AG08396 (cell line): Measurements from ENCODE around the gene MDP1.
"Not testable (repeated sequence)": the region's sequence is repeated elsewhere in the genome, so short reads cannot be mapped to it uniquely, and the experiment has no call there.

Experiments
- DNase-seq: peaks from one replicate; pipeline ENCODE4 v3.0.0; 2012; ENCODE audit warnings: low spot score, mixed read lengths

The MDP1 gene

GRCh38 chr14:24231263-24232120, 15.6 kb upstream of the MDP1 start:
- DNase-seq = peak; percentile 41

- DNase-seq = no peak
Measured at GRCh38 chr14:24228902-24229301, 13.0 kb upstream of the MDP1 start.

- no peak for DNase-seq
Measured at GRCh38 chr14:24226473-24226872, 10.6 kb upstream of the MDP1 start.

GRCh38 chr14:24224618-24225071, 8.8 kb upstream of the MDP1 start:
- DNase-seq = no peak

- DNase-seq = not testable (repeated sequence)
Measured at GRCh38 chr14:24222987-24223386, 7.1 kb upstream of the MDP1 start.

DNA sequence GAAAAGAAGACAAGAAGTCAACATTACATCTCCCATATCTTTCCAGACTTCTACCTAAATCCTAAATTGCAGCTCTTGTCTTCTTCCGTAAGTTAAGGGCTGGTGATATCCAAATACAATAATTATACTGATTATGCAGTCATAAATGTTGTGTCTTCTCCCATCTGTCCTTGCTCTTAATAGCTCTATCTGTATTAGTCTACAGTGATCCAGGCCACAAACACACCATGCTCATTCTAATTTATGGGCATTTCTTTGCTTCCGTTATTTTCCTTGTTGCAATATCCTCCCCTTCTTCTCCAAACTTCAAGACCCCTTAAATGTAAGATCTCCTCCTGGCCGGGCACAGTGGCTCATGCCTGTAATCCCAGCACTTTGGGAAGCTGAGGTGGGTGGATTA, 3.7 kb upstream of the MDP1 start:
- no peak for DNase-seq

DNA sequence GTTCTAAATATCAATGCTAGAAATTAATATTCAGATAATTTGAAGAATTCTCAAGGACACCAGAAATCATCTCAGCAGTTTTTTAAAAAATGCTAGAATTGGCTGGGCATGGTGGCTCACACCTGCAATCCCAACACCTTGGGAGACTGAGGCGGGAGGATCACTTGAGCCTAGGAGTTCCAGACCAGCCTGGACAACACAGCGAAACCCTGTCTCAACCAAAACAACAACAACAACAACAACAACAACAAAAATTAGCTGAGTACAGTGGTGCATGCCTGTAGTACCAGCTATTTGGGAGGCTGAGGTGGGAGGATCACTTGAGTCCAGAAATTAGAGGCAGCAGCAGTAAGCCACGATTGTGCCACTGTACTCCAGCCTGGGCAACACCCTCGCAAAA, 3.2 kb upstream of the MDP1 start:
- DNase-seq = no peak

- DNase-seq = not testable (repeated sequence)
Measured at GRCh38 chr14:24216876-24217275, 1.0 kb upstream of the MDP1 start.

DNA sequence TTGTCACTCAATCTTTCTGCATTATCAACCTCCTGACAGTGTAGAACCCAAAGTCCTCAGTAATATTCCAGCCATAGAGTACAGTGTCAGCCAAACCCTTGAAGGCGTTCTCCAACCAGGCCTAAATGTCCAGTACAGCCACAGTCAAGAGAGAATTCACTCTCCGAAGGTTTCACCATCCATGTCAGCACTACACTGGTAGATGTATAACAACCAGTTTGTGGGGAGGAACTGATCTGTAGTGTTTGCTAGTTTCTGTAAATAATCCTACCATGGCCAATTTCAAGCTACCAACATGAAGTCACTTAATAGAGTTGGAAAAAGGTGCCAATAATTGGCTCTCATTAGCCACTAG, 456 bp upstream of the MDP1 start:
- DNase-seq = no peak

DNA sequence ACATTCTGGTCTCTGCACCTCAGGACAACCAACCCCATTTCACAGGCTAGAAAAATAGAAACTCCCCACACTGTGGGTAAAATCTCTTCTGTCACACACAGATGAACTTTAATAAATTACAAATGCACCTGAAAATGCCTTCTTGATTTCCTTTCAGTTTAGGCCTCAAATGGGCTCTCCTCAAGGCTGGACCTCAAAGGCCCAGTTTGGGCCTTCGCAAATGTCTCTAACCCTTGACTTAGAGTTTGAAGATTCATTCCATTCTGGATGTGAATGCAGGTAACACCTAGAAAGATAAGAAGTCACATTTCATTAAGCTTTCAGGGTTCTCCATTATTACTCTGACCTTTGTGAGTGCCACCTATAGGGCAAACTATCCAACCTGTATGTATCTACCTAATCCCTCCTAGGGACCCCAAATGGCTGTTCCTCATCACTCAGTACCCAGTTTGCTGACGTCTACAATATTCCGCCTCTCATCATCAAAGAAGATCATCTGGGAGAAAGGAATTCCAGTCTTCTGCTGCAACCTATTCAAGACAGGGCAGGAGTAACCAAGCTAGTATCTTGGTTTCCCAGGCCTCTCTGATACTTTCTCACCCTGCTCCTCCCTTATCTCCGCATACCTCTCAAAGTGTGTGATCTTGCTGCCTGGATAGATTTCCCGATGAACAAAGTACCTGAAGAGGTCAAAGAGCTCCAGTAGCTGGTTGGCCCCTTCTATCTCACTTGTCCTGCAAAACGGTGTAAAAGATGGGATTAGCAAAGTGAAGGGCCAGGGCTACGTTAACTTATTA, 1.8 kb downstream of the MDP1 start:
- DNase-seq = no peak

GRCh38 chr14:24212924-24213865, 2.7 kb downstream of the MDP1 start, which contains the start of gene CHMP4A:
Gene CHMP4A, minus strand, starts transcription at chr14:24213488. Its CDS starts 49 bp downstream, at chr14:24213439.
- peak; percentile 96 for DNase-seq

GRCh38 chr14:24211311-24211710, 4.6 kb downstream of the MDP1 start:
- no peak for DNase-seq

DNA sequence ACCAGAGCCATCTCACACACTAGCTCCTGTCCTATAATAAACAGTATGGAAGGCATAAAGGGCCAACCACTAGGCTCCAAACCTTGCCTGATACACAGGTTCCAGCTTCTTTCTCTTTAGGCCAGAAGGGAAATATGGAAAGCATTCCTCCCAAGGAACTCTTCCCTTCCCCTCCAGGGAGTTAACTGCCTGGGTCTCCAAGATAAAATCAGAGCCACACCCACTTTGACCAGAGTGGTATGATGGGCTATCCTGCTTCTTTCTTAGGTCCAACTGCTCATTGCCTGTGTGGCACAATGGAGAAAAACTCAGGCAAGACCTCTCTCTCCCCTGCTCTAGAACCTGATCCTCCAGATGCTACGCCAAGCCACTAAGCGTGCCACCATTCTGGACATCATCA, 8.2 kb downstream of the MDP1 start:
- DNase-seq = no peak

GRCh38 chr14:24207104-24207551, 8.7 kb downstream of the MDP1 start:
- no peak for DNase-seq

GRCh38 chr14:24206260-24207103, 9.4 kb downstream of the MDP1 start:
- no peak for DNase-seq

DNA sequence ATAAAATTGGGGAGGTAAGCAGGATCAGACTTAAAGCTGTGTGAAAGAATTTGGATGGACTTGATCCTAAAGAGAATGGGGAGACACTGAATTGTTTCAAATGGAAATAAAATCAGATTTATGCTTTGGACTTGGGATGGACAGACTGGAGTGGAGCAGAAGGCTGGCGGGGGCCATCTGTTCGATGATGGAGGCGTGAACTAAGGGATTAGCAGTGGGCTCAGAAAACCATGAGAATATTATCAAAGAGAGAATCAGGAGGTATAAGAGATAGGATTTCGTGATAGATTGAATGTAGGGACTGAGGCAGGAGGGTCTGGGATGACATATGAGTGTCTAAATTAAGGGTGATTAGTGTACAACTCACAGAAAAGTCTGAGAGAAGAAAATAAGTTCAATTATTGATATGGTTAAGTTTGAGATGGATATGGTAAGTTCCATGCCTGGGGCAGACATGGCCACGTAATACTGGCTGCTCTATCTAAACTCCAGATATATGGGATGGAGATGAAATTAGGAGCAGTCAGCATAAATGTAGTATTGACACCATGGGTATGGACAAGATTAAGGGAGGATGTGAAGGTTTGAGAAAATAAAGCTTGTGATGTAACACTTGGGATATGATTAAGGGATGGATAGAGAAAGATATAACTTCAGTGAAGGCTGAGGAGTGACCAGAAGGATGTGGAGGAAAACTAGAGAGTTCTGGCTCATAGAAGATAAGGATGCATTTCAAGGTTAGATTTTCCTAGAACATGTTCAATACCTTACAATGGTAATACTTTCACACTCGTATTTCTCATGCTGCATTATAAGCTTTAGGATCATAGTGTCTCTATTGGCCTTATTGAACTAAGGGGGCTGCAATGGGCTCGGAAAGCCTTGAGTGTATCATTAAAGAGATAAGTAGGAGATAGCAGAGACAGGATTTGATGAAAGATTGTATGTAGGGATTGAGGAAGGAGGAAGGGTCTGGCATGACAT, 11.4 kb downstream of the MDP1 start:
- no peak for DNase-seq

DNA sequence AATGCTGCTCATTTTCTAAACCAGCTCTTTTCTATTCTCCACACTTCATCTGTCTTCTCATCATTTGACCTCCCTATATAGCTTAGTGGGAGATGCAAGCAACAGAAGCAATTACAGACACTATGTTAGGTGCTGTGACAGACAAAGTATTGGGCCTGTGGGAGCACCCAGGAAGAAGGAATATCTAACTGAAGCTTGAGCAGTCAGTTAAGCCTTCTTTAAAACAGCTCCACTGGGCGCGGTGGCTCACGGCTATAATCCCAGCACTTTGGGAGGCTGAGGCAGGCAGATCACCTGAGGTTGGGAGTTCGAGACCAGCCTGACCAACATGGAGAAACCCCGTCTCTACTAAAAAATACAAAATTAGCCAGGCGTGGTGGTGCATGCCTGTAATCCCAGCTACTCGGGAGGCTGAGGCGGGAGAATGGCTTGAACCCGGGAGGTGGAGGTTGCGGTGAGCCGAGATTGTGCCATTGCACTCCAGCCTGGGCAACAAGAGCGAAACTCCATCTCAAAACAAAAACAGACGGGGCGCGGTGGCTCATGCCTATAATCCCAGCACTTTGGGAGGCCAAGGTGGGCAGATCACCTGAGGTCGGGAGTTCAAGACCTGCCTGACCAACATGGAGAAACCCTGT, 12.5 kb downstream of the MDP1 start:
- not testable (repeated sequence) for DNase-seq

DNA sequence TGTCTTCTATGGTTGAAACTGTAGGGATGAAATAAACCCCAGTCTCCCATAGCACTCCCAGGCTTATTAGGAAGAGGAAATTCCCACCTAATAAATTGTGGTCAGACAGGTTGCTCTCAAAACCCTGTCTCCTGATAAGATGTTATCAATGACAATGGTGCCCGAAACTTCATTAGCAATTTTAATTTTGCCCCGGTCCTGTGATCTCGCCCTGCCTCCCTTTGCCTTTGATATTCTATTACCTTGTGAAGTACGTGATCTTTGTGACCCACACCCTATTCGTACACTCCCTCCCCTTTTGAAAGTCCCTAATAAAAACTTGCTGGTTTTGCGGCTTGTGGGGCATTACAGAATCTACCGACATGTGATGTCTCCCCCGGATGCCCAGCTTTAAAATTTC, 13.3 kb downstream of the MDP1 start:
- not testable (repeated sequence) for DNase-seq
